ENCODE measurements around the gene SNAI3. TPM values are rescaled to one million over a fixed set of nuclear protein-coding genes. Genes with fewer than 3 reads are reported as not detected.

Gene SNAI3
- total and polyA plus RNA-seq, 9 of the 15 experiments (the other 6 are each of a cell fraction or from before 2014, with no cell fraction given): 0.04 to 4.1 (median 0.80) TPM; not detected in 1

DNA sequence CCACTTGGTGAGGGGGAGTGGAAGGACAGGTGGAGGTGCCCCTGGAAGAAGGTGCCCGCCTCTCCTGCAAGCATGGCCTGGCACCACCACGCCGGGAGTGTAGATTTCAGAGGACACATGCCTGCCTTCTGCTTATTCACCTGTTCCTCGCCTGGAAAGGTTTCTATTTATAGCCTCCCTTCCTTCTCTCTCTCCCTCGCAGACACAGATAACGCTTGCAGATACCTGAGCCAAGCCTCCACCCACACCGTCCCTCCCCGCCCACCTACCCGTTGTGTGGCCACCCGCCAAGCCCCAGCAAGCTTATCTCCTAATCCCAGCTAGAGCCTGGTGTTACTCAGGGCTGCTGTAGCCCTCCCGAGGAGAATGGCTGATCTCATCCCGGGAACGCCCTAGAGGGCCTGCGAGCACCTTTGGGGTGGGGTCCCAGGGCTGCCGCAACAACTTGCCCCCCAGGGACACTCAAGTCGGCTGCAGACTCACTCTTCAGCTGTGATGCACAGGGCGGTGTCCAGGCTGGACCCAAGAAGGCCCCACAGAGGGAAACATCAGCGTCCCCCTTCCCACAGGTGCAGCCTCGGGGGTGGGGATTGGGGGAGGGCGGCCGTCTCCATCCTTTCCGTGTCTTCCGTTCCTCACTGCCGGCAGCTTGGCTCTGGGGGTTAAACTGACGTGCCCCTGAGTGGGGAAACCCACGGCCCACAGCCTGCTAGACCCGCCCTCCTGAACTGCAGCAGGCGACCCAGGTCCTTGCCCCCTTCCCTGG is 1.9 kb upstream of the SNAI3 start (continued):
- peak; percentile 63 to 77; a peak in 2 of 4 replicates for TF ChIP-seq MAZ (CRISPR knock-in tag; conservative IDR thresholded peaks at IDR 0.05 in 1 of 2, IDR thresholded peaks at IDR 0.05 in 1 of 2)
- TF ChIP-seq NONO (IDR thresholded peaks at IDR 0.05; ENCODE audit: low read depth in 2 of 2, low read length in 1 of 2): no peak; a peak in 1 of 4 replicates
- no peak for TF ChIP-seq ZNF507 (tag; conservative IDR thresholded peaks at IDR 0.05)
- TF ChIP-seq CBFA2T3 (IDR thresholded peaks at IDR 0.05): peak; percentile 97
- TF ChIP-seq ETV1 (tag; conservative IDR thresholded peaks at IDR 0.05; ENCODE audit: low read depth): no peak
- TF ChIP-seq SLC30A9 (CRISPR knock-in tag; IDR thresholded peaks at IDR 0.05): no peak
- TF ChIP-seq, protein P1, sequence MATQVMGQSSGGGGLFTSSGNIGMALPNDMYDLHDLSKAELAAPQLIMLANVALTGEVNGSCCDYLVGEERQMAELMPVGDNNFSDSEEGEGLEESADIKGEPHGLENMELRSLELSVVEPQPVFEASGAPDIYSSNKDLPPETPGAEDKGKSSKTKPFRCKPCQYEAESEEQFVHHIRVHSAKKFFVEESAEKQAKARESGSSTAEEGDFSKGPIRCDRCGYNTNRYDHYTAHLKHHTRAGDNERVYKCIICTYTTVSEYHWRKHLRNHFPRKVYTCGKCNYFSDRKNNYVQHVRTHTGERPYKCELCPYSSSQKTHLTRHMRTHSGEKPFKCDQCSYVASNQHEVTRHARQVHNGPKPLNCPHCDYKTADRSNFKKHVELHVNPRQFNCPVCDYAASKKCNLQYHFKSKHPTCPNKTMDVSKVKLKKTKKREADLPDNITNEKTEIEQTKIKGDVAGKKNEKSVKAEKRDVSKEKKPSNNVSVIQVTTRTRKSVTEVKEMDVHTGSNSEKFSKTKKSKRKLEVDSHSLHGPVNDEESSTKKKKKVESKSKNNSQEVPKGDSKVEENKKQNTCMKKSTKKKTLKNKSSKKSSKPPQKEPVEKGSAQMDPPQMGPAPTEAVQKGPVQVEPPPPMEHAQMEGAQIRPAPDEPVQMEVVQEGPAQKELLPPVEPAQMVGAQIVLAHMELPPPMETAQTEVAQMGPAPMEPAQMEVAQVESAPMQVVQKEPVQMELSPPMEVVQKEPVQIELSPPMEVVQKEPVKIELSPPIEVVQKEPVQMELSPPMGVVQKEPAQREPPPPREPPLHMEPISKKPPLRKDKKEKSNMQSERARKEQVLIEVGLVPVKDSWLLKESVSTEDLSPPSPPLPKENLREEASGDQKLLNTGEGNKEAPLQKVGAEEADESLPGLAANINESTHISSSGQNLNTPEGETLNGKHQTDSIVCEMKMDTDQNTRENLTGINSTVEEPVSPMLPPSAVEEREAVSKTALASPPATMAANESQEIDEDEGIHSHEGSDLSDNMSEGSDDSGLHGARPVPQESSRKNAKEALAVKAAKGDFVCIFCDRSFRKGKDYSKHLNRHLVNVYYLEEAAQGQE (IDR thresholded peaks at IDR 0.05; ENCODE audit: borderline replicate concordance): no peak; the same call in 1 of the 2 replicates
- TF ChIP-seq, protein P1 (CRISPR knock-in tag; IDR thresholded peaks at IDR 0.05; ENCODE audit: low read depth): no peak
- TF ChIP-seq RCOR1 (IDR thresholded peaks at IDR 0.05; ENCODE audit: borderline replicate concordance in 1 of 2, low read depth in 2 of 2, low read length in 2 of 2): peak; percentile 69 to 95; a peak in 3 of 4 replicates
- TF ChIP-seq, protein P2, sequence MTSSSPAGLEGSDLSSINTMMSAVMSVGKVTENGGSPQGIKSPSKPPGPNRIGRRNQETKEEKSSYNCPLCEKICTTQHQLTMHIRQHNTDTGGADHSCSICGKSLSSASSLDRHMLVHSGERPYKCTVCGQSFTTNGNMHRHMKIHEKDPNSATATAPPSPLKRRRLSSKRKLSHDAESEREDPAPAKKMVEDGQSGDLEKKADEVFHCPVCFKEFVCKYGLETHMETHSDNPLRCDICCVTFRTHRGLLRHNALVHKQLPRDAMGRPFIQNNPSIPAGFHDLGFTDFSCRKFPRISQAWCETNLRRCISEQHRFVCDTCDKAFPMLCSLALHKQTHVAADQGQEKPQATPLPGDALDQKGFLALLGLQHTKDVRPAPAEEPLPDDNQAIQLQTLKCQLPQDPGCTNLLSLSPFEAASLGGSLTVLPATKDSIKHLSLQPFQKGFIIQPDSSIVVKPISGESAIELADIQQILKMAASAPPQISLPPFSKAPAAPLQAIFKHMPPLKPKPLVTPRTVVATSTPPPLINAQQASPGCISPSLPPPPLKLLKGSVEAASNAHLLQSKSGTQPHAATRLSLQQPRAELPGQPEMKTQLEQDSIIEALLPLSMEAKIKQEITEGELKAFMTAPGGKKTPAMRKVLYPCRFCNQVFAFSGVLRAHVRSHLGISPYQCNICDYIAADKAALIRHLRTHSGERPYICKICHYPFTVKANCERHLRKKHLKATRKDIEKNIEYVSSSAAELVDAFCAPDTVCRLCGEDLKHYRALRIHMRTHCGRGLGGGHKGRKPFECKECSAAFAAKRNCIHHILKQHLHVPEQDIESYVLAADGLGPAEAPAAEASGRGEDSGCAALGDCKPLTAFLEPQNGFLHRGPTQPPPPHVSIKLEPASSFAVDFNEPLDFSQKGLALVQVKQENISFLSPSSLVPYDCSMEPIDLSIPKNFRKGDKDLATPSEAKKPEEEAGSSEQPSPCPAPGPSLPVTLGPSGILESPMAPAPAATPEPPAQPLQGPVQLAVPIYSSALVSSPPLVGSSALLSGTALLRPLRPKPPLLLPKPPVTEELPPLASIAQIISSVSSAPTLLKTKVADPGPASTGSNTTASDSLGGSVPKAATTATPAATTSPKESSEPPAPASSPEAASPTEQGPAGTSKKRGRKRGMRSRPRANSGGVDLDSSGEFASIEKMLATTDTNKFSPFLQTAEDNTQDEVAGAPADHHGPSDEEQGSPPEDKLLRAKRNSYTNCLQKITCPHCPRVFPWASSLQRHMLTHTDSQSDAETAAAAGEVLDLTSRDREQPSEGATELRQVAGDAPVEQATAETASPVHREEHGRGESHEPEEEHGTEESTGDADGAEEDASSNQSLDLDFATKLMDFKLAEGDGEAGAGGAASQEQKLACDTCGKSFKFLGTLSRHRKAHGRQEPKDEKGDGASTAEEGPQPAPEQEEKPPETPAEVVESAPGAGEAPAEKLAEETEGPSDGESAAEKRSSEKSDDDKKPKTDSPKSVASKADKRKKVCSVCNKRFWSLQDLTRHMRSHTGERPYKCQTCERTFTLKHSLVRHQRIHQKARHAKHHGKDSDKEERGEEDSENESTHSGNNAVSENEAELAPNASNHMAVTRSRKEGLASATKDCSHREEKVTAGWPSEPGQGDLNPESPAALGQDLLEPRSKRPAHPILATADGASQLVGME (CRISPR knock-in tag; IDR thresholded peaks at IDR 0.05): no peak
- TF ChIP-seq, protein P3, sequence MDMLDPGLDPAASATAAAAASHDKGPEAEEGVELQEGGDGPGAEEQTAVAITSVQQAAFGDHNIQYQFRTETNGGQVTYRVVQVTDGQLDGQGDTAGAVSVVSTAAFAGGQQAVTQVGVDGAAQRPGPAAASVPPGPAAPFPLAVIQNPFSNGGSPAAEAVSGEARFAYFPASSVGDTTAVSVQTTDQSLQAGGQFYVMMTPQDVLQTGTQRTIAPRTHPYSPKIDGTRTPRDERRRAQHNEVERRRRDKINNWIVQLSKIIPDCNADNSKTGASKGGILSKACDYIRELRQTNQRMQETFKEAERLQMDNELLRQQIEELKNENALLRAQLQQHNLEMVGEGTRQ (CRISPR knock-in tag; IDR thresholded peaks at IDR 0.05): no peak
- TF ChIP-seq ZNF311 (CRISPR knock-in tag; IDR thresholded peaks at IDR 0.05): no peak

Data from K562 (cell line).